Measurements from ENCODE around the gene P4HA1. TPM values are rescaled to one million over a fixed set of nuclear protein-coding genes. Genes with fewer than 3 reads are reported as not detected.

P4HA1 gene
- total and polyA plus RNA-seq, 9 of the 15 experiments (the other 6 are each of a cell fraction or from before 2014, with no cell fraction given) = 20.2 to 177 (median 28.6) TPM

DNA sequence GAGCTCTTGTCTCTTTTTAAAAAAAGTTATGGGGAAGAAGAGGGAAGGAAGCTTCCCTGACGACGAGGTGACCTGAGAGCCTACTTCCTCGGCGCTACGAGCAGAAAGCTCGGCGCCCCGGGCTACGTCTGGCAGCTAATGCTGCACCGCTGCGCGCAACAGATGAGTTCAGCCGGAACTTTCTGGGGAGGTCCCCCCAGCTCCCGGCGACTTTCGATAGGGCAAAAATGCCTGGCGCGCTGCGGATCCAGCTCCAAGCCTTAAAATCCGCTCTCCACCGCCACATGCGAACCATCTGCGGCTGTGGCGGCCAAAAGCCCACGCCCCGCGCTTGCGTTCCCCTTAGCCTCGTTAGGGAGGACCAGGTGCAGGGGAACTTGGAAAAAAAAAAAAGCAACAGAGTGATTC is 621 bp downstream of the P4HA1 start (continued):
- TF ChIP-seq CHD1 (IDR thresholded peaks at IDR 0.05; ENCODE audit: low read length) (peak; percentile 95), KLF16 (IDR thresholded peaks at IDR 0.05) (no peak), IFI16 (CRISPR knock-in tag; IDR thresholded peaks at IDR 0.05) (no peak), POLR2AphosphoS2 (IDR thresholded peaks at IDR 0.05; ENCODE audit: low read length) (no peak), RB1 (IDR thresholded peaks at IDR 0.05; ENCODE audit: low read depth) (peak; percentile 34; the same call in 1 of the 2 replicates), MYNN (IDR thresholded peaks at IDR 0.05) (no peak), MYNN (CRISPR knock-in tag; IDR thresholded peaks at IDR 0.05) (no peak), SMAD2 (IDR thresholded peaks at IDR 0.05; ENCODE audit: low read depth, low read length) (no peak), TOE1 (IDR thresholded peaks at IDR 0.05; ENCODE audit: borderline replicate concordance) (no peak), TOE1 (CRISPR knock-in tag; IDR thresholded peaks at IDR 0.05; ENCODE audit: borderline replicate concordance, low read depth) (no peak), HDAC6 (IDR thresholded peaks at IDR 0.05; ENCODE audit: low read depth, low read length) (no peak), HMG20A (CRISPR knock-in tag; conservative IDR thresholded peaks at IDR 0.05) (no peak), KDM1A (IDR thresholded peaks at IDR 0.05) (no peak)
- TF ChIP-seq, protein P1, sequence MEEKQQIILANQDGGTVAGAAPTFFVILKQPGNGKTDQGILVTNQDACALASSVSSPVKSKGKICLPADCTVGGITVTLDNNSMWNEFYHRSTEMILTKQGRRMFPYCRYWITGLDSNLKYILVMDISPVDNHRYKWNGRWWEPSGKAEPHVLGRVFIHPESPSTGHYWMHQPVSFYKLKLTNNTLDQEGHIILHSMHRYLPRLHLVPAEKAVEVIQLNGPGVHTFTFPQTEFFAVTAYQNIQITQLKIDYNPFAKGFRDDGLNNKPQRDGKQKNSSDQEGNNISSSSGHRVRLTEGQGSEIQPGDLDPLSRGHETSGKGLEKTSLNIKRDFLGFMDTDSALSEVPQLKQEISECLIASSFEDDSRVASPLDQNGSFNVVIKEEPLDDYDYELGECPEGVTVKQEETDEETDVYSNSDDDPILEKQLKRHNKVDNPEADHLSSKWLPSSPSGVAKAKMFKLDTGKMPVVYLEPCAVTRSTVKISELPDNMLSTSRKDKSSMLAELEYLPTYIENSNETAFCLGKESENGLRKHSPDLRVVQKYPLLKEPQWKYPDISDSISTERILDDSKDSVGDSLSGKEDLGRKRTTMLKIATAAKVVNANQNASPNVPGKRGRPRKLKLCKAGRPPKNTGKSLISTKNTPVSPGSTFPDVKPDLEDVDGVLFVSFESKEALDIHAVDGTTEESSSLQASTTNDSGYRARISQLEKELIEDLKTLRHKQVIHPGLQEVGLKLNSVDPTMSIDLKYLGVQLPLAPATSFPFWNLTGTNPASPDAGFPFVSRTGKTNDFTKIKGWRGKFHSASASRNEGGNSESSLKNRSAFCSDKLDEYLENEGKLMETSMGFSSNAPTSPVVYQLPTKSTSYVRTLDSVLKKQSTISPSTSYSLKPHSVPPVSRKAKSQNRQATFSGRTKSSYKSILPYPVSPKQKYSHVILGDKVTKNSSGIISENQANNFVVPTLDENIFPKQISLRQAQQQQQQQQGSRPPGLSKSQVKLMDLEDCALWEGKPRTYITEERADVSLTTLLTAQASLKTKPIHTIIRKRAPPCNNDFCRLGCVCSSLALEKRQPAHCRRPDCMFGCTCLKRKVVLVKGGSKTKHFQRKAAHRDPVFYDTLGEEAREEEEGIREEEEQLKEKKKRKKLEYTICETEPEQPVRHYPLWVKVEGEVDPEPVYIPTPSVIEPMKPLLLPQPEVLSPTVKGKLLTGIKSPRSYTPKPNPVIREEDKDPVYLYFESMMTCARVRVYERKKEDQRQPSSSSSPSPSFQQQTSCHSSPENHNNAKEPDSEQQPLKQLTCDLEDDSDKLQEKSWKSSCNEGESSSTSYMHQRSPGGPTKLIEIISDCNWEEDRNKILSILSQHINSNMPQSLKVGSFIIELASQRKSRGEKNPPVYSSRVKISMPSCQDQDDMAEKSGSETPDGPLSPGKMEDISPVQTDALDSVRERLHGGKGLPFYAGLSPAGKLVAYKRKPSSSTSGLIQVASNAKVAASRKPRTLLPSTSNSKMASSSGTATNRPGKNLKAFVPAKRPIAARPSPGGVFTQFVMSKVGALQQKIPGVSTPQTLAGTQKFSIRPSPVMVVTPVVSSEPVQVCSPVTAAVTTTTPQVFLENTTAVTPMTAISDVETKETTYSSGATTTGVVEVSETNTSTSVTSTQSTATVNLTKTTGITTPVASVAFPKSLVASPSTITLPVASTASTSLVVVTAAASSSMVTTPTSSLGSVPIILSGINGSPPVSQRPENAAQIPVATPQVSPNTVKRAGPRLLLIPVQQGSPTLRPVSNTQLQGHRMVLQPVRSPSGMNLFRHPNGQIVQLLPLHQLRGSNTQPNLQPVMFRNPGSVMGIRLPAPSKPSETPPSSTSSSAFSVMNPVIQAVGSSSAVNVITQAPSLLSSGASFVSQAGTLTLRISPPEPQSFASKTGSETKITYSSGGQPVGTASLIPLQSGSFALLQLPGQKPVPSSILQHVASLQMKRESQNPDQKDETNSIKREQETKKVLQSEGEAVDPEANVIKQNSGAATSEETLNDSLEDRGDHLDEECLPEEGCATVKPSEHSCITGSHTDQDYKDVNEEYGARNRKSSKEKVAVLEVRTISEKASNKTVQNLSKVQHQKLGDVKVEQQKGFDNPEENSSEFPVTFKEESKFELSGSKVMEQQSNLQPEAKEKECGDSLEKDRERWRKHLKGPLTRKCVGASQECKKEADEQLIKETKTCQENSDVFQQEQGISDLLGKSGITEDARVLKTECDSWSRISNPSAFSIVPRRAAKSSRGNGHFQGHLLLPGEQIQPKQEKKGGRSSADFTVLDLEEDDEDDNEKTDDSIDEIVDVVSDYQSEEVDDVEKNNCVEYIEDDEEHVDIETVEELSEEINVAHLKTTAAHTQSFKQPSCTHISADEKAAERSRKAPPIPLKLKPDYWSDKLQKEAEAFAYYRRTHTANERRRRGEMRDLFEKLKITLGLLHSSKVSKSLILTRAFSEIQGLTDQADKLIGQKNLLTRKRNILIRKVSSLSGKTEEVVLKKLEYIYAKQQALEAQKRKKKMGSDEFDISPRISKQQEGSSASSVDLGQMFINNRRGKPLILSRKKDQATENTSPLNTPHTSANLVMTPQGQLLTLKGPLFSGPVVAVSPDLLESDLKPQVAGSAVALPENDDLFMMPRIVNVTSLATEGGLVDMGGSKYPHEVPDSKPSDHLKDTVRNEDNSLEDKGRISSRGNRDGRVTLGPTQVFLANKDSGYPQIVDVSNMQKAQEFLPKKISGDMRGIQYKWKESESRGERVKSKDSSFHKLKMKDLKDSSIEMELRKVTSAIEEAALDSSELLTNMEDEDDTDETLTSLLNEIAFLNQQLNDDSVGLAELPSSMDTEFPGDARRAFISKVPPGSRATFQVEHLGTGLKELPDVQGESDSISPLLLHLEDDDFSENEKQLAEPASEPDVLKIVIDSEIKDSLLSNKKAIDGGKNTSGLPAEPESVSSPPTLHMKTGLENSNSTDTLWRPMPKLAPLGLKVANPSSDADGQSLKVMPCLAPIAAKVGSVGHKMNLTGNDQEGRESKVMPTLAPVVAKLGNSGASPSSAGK (IDR thresholded peaks at IDR 0.05) = no peak
- TF ChIP-seq, protein P2, sequence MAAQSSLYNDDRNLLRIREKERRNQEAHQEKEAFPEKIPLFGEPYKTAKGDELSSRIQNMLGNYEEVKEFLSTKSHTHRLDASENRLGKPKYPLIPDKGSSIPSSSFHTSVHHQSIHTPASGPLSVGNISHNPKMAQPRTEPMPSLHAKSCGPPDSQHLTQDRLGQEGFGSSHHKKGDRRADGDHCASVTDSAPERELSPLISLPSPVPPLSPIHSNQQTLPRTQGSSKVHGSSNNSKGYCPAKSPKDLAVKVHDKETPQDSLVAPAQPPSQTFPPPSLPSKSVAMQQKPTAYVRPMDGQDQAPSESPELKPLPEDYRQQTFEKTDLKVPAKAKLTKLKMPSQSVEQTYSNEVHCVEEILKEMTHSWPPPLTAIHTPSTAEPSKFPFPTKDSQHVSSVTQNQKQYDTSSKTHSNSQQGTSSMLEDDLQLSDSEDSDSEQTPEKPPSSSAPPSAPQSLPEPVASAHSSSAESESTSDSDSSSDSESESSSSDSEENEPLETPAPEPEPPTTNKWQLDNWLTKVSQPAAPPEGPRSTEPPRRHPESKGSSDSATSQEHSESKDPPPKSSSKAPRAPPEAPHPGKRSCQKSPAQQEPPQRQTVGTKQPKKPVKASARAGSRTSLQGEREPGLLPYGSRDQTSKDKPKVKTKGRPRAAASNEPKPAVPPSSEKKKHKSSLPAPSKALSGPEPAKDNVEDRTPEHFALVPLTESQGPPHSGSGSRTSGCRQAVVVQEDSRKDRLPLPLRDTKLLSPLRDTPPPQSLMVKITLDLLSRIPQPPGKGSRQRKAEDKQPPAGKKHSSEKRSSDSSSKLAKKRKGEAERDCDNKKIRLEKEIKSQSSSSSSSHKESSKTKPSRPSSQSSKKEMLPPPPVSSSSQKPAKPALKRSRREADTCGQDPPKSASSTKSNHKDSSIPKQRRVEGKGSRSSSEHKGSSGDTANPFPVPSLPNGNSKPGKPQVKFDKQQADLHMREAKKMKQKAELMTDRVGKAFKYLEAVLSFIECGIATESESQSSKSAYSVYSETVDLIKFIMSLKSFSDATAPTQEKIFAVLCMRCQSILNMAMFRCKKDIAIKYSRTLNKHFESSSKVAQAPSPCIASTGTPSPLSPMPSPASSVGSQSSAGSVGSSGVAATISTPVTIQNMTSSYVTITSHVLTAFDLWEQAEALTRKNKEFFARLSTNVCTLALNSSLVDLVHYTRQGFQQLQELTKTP (IDR thresholded peaks at IDR 0.05; ENCODE audit: low read depth in 1 of 2, partially characterized antibody in 2 of 2) = no peak
